Measurements from ENCODE around the gene ENOX1. TPM values are rescaled to one million over a fixed set of nuclear protein-coding genes. Genes with fewer than 3 reads are reported as not detected.
A peak's percentile ranks its signal among the peaks of the same experiment; 100 is the strongest.

The ENOX1 gene
- total and polyA plus RNA-seq, 4 donors = 0.33 to 7.7 (median 1.1) TPM

DNA sequence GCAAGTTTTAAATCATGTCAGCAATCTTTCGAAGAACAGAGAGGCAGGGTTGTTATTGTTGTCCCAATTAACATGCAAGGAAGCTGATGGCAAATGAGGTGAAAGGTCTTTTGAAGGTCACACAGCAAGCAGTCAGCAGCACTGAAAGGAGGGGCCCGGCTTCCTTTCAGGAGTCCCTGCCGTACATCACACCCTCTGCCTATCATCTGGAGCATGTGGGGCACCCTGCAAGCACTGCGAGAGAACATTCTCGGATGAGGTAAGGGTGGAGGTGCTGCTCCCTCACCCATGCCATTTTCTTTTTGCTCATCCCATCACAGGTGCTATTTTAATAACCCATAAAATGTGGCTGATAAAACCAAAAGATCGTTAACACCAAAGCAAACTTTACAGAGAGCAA is 111.2 kb downstream of the ENOX1 start:
- Histone ChIP-seq H3K27me3 (ENCODE audit: control insufficient read depth in 3 of 3, insufficient read depth in 3 of 3, low read length in 2 of 3) (no peaks in the 10 kb centered on the region), H3K4me3 (no peak overlapping the region), H3K4me1 (ENCODE audit: control insufficient read depth in 5 of 5, insufficient read depth in 5 of 5, low read length in 5 of 5) (peaks cover 0 to 6% (median 2%) of the 10 kb centered on the region in 5 donors), H3K36me3 (ENCODE audit: control insufficient read depth in 4 of 4, insufficient read depth in 4 of 4, low read length in 4 of 4) (no peaks in the 10 kb centered on the region), H3K27ac (ENCODE audit: low read depth in 1 of 2, low read length in 1 of 2) (no peak overlapping the region), H3K9ac (ENCODE audit: insufficient read depth in 1 of 2, low read length in 2 of 2) (no peak overlapping the region), H3K9me3 (ENCODE audit: control insufficient read depth in 4 of 4, insufficient read depth in 3 of 4, low read length in 3 of 4) (no peaks in the 10 kb centered on the region)
- ATAC-seq (ENCODE audit: insufficient read depth, low FRiP score) (no peak), DNase-seq (peak in 2 of 3 donors; percentile 17 to 38)
- 79 to 90% methylated on average over 6 of the region's 6 CpGs for WGBS, 2 donors
- no peak for TF ChIP-seq CTCF (IDR thresholded peaks at IDR 0.05; ENCODE audit: control extremely low read depth, extremely low read depth)

GRCh38 chr13:43669964-43670363 is 116.8 kb downstream of the ENOX1 start:
- WGBS, 2 donors = 74 to 88% methylated on average over 3 of the region's 3 CpGs
- ATAC-seq (ENCODE audit: insufficient read depth, low FRiP score) = no peak

DNA sequence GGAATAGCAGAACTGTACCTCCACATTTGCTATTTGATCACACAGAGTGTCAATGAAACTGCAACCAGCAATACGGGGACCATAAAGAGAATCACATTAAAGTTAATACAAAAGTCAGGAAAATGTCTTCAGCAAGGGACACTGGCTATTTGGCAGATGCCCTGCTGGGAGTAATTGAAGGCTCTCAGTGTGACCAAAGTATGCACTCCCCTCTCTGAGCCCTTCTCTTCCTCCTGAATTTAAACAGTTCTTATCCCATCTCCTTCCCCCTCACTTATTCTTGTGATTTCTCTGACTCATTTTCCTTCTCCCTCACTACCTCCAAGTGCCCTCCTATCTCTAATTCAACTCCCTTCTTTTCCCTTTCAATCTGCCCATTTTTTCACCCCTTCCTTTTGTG is 117.7 kb downstream of the ENOX1 start:
- WGBS, 2 donors = 77 to 92% methylated on average over 1 of the region's 1 CpG
- no peak overlapping the region for H3K27ac ChIP-seq (ENCODE audit: low read depth in 1 of 2, low read length in 1 of 2)
- TF ChIP-seq CTCF (IDR thresholded peaks at IDR 0.05; ENCODE audit: control extremely low read depth, extremely low read depth) = no peak

More at GRCh38 chr13:43669964-43670363, 116.8 kb downstream of the ENOX1 start:
- Histone ChIP-seq H3K9ac (ENCODE audit: insufficient read depth in 1 of 2, low read length in 2 of 2) (no peak overlapping the region), H3K27me3 (ENCODE audit: control insufficient read depth in 3 of 3, insufficient read depth in 3 of 3, low read length in 2 of 3) (no peaks in the 10 kb centered on the region), H3K4me3 (no peak overlapping the region), H3K9me3 (ENCODE audit: control insufficient read depth in 4 of 4, insufficient read depth in 3 of 4, low read length in 3 of 4) (no peaks in the 10 kb centered on the region), H3K4me1 (ENCODE audit: control insufficient read depth in 5 of 5, insufficient read depth in 5 of 5, low read length in 5 of 5) (peaks cover 0 to 22% (median 6%) of the 10 kb centered on the region in 5 donors), H3K36me3 (ENCODE audit: control insufficient read depth in 4 of 4, insufficient read depth in 4 of 4, low read length in 4 of 4) (no peaks in the 10 kb centered on the region), H3K27ac (ENCODE audit: low read depth in 1 of 2, low read length in 1 of 2) (no peak overlapping the region)
- DNase-seq = peak; percentile 24 to 93 (median 92)
- no peak for TF ChIP-seq CTCF (IDR thresholded peaks at IDR 0.05; ENCODE audit: control extremely low read depth, extremely low read depth)

DNA sequence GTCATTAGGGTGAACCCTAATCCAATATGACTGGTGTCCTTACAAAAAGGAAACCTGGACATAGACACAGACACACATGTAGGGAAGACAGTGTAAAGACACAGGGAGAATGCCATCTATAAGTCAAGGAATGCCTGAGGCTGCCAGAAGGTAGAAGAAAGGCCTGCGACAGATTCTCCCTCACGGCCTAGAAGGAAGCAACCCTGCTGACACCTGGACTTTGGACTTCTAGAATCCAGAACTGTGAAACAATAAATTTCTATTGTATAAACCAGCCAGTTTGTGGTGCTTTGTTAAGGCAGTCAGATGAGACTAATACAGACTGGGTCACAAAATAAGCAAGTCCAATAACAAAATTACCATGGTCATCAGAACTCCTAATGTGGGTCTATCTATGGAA is 120.4 kb downstream of the ENOX1 start:
- DNase-seq (no peak), ATAC-seq (ENCODE audit: insufficient read depth, low FRiP score) (no peak)
- H3K4me3 ChIP-seq = no peak overlapping the region
- no peak for TF ChIP-seq CTCF (IDR thresholded peaks at IDR 0.05; ENCODE audit: control extremely low read depth, extremely low read depth)
- H3K4me1 ChIP-seq (ENCODE audit: control insufficient read depth in 5 of 5, insufficient read depth in 5 of 5, low read length in 5 of 5) = peaks cover 0 to 37% (median 8%) of the 10 kb centered on the region in 5 donors
- no peaks in the 10 kb centered on the region for H3K27me3 ChIP-seq (ENCODE audit: control insufficient read depth in 3 of 3, insufficient read depth in 3 of 3, low read length in 2 of 3)
- no peak overlapping the region for H3K27ac ChIP-seq (ENCODE audit: low read depth in 1 of 2, low read length in 1 of 2)
- no peaks in the 10 kb centered on the region for H3K9me3 ChIP-seq (ENCODE audit: control insufficient read depth in 4 of 4, insufficient read depth in 3 of 4, low read length in 3 of 4)
- H3K36me3 ChIP-seq (ENCODE audit: control insufficient read depth in 4 of 4, insufficient read depth in 4 of 4, low read length in 4 of 4) = no peaks in the 10 kb centered on the region
- WGBS, 2 donors = 93% methylated on average over 2 of the region's 2 CpGs
- H3K9ac ChIP-seq (ENCODE audit: insufficient read depth in 1 of 2, low read length in 2 of 2) = no peak overlapping the region

More for the DNA sequence above, 117.7 kb downstream of the ENOX1 start:
- Histone ChIP-seq H3K27me3 (ENCODE audit: control insufficient read depth in 3 of 3, insufficient read depth in 3 of 3, low read length in 2 of 3) (no peaks in the 10 kb centered on the region), H3K4me1 (ENCODE audit: control insufficient read depth in 5 of 5, insufficient read depth in 5 of 5, low read length in 5 of 5) (peaks cover 0 to 29% (median 7%) of the 10 kb centered on the region in 5 donors), H3K4me3 (no peak overlapping the region), H3K9ac (ENCODE audit: insufficient read depth in 1 of 2, low read length in 2 of 2) (no peak overlapping the region), H3K36me3 (ENCODE audit: control insufficient read depth in 4 of 4, insufficient read depth in 4 of 4, low read length in 4 of 4) (no peaks in the 10 kb centered on the region), H3K9me3 (ENCODE audit: control insufficient read depth in 4 of 4, insufficient read depth in 3 of 4, low read length in 3 of 4) (no peaks in the 10 kb centered on the region)
- DNase-seq (no peak), ATAC-seq (ENCODE audit: insufficient read depth, low FRiP score) (no peak)
